ENCODE measurements around the gene CHRNA4. TPM values are rescaled to one million over a fixed set of nuclear protein-coding genes. Genes with fewer than 3 reads are reported as not detected.

The CHRNA4 gene
- total RNA-seq, 1 experiment from 2014 or later, result 2.4 TPM

- POLR2A ChIA-PET, result interaction anchor here (0.6 kb wide), 1 partner anchor 36 kb away, joined by 5 read pairs; no protein-coding TSS in a partner anchor
- no peaks in the 10 kb centered on the region for H3K36me3 ChIP-seq (ENCODE audit: control insufficient read depth, insufficient read depth, low read length)
- in situ Hi-C loops (cut with HindIII; ENCODE audit: low pct_unique_long_range_greater_than_20kb, low sequenced_read_pairs), result no loop called here
- CTCF ChIA-PET, result interaction anchor here (0.5 kb wide), 1 partner anchor 142 kb away, joined by 3 read pairs; no protein-coding TSS in a partner anchor
- no peak overlapping the region for H3K4me3 ChIP-seq (ENCODE audit: low read depth in 2 of 2, low read length in 2 of 2)
- no peak for DNase-seq (ENCODE audit: low read depth, low spot score)
- no peaks in the 10 kb centered on the region for H3K27me3 ChIP-seq (ENCODE audit: control insufficient read depth, insufficient read depth, low read length)
- no peak overlapping the region for H3K27ac ChIP-seq (ENCODE audit: low read length)
- H3K4me1 ChIP-seq (ENCODE audit: control insufficient read depth, insufficient read depth, low read length), result no peaks in the 10 kb centered on the region
- no peak for TF ChIP-seq TCF7L2 (IDR thresholded peaks at IDR 0.05; ENCODE audit: low read depth, low read length)
- TF ChIP-seq POLR2AphosphoS5 (IDR thresholded peaks at IDR 0.05; ENCODE audit: low read depth, low read length), result no peak
- no peak for TF ChIP-seq SIN3A (IDR thresholded peaks at IDR 0.05; ENCODE audit: borderline replicate concordance, insufficient read depth, low read depth, low read length)
- no peak for TF ChIP-seq CTCF (IDR thresholded peaks at IDR 0.05)
- no peak for TF ChIP-seq REST (IDR thresholded peaks at IDR 0.05; ENCODE audit: insufficient read depth in 1 of 2, low read depth in 2 of 2, low read length in 1 of 2)
- no peaks in the 10 kb centered on the region for H3K9me3 ChIP-seq (ENCODE audit: control insufficient read depth, insufficient read depth, low read depth, low read length)
- intact Hi-C loops (cut with micrococcal nuclease; ENCODE audit: unreplicated experiment), result no loop called here
- BruUV-seq (replicated peaks), result no TSS peak
- ATAC-seq, result no peak
These were observed 6.4 kb upstream of the CHRNA4 start for GRCh38 chr20:63367446-63368055.

GRCh38 chr20:63366390-63367365, 5.5 kb upstream of the CHRNA4 start:
- in situ Hi-C loops (cut with HindIII; ENCODE audit: low pct_unique_long_range_greater_than_20kb, low sequenced_read_pairs), result no loop called here
- intact Hi-C loops (cut with micrococcal nuclease; ENCODE audit: unreplicated experiment), result no loop called here
- DNase-seq (ENCODE audit: low read depth, low spot score) (no peak), ATAC-seq (peak; percentile 26; the same call in 1 of the 2 replicates)
- Histone ChIP-seq H3K27ac (ENCODE audit: low read length) (no peak overlapping the region), H3K27me3 (ENCODE audit: control insufficient read depth, insufficient read depth, low read length) (no peaks in the 10 kb centered on the region), H3K4me1 (ENCODE audit: control insufficient read depth, insufficient read depth, low read length) (no peaks in the 10 kb centered on the region), H3K9me3 (ENCODE audit: control insufficient read depth, insufficient read depth, low read depth, low read length) (no peaks in the 10 kb centered on the region), H3K4me3 (ENCODE audit: low read depth in 2 of 2, low read length in 2 of 2) (no peak overlapping the region), H3K36me3 (ENCODE audit: control insufficient read depth, insufficient read depth, low read length) (no peaks in the 10 kb centered on the region)
- ChIA-PET POLR2A (no interaction called here), CTCF (interaction anchor here (0.5 kb wide), 1 partner anchor 143 kb away, joined by 3 read pairs; no protein-coding TSS in a partner anchor)
- BruUV-seq (replicated peaks), result no TSS peak
- no peak for TF ChIP-seq SIN3A (IDR thresholded peaks at IDR 0.05; ENCODE audit: borderline replicate concordance, insufficient read depth, low read depth, low read length)
- TF ChIP-seq REST (IDR thresholded peaks at IDR 0.05; ENCODE audit: insufficient read depth in 1 of 2, low read depth in 2 of 2, low read length in 1 of 2), result no peak
- TF ChIP-seq TCF7L2 (IDR thresholded peaks at IDR 0.05; ENCODE audit: low read depth, low read length), result no peak
- TF ChIP-seq CTCF (IDR thresholded peaks at IDR 0.05), result no peak
- TF ChIP-seq POLR2AphosphoS5 (IDR thresholded peaks at IDR 0.05; ENCODE audit: low read depth, low read length), result no peak
